8988T (cell line): ENCODE measurements around the gene MASP1.
"Not testable (repeated sequence)": the region's sequence is repeated elsewhere in the genome, so short reads cannot be mapped to it uniquely, and the experiment has no call there.

Experiments used
- DNase-seq: peaks from one replicate; pipeline ENCODE4 v3.0.0; 2011

The MASP1 gene

DNA sequence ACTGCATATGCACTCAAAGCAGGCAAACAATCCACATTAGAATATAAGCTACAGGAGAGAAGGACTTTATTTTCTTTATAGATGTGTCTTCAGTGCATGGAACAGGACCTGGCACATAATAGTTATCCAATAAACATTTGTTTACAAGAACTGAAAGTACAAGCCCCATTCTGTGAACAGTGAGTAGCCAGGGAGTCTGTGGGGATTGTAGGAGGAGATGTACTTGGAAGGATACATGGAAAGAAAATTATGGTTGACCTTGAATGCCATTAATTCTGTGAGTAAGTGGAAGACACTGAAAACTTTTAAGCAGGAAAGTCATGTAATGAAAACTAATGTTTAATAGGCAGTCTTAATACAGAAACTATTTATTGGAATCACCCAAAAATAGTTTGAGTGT, 28.3 kb downstream of the MASP1 start:
- no peak for DNase-seq

DNA sequence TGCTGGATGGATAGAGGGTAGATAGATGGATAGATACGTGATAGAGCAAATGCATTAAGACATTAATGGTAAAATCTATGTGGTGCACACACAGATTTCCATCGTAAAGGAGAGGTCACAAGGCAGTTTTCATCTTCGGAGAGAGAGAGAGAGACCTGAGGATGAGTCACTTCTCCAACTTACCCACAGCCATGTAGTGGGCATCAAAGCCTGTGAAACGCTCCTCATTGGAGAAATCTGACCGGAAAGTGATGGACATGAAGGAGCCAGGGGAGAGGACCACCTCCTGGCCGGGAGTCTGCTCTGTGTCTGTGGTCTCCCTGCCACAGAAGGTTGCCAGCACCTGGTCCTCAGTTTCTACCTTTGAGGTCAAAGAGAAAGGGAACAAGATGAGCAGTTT, 29.2 kb downstream of the MASP1 start:
- DNase-seq, result no peak

DNA sequence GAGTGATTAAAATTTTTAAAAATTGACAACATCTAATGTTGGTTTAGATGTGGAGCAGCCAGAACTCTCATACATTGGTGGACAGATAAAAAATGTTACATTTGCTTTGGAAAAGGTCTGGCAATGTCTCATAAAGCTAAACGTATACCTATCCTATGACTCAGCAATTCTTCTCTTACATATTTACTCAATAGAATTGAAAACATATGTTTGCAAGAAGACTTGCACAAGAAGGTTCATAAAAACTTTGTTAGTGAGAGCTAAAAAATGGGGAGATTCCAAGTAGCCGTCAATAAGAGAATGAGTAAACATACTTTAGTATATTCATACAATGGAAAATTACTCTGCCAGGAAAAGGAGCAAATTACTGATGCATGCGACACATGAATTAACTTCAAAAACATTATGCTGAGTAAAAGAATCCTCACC, 30.0 kb downstream of the MASP1 start:
- DNase-seq, result no peak

DNA sequence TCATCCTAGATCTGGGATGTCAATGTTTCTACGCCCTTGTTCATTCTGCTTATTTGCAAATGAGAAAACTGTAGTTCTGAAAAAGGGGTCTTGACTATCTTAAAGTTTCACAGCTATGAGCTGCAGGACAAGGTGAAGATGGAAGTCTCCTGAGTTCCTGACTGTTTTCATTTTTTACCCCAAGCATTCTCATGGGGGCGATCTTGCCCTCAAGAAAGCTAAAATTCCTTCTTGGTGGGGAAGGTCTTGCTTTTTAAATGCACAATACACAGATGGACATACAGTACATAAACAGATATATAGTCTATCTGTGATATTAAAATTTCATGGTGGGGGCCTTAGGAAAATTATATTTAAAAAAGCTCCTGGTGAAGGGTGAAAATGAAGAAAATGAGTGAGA, 32.4 kb downstream of the MASP1 start:
- no peak for DNase-seq

DNA sequence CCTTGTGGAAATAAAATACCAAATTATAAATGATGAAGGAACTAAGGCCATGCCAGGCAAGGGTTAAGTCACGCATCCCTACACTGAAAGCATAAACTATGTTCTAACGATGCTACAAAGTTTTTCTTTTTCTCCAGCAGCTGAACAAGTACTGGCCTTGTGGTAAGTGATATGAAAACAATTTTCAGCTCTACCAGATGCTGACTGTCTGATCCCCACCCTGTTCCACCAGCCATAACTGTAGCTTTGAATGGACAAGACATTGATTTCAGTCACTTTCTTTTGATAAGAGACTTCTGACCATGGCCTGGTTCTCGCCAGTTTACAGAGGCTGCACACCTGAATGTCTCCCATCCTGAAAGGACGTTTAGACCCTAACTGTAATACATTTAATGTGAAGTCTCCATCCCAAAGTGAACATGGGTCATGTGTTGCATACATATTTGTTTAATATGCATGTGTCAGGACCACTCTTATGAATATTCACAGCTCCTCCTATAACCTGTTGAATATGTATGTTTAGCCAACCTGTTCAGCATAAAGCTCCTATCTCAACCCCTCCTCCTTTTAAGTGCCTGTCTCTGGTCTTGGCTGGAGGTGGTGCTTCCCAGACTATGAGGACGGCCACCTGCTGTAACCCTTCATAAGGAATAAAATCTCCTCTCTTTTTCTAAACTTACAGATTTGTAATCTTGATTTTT, 33.4 kb downstream of the MASP1 start:
- no peak for DNase-seq

DNA sequence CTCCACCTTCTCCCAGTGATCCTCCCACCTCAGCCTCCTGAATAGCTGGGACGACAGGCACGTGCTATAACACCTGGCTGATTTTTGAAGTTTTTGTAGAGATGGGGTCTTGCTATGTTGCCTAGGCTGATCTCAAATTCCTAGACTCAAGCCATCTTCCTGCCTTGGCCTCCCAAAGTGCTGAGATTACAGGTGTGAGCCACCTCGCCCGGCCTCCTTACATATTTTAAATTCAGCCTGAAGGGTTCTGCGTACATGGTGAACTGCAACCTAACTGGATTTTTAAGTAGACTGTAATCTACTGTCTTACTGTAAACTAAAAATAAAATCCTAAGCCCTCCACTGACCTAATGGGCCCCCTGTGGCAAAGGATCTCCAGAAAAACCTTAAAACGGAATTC, 34.1 kb downstream of the MASP1 start:
- DNase-seq, result no peak

DNA sequence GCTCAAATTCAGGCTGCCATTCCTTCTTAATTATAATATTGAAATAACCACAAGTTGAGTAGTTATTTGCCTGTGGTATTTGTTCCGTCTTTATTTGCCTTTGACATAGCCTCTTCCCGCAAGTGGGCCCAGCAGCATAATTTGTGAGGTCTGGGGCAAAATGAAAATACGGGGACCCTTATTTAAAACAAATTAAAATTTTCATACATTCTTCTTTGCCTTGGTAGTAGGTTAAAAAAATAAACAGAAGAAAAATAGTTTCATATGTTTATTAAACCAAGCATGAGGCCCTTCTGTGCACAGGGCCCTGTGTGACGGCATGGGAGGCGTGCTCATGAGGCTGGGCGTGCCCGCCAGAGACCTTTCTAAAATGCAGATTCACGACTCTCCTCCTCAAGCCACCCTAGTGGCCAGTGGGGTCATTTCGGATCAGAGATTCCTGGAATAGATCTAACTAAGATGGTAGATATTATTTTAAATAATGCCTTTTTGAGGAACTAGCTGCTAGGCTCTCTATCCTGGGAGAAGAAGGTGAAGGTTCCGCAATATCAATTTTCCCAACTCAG, 35.4 kb downstream of the MASP1 start:
- no peak for DNase-seq

DNA sequence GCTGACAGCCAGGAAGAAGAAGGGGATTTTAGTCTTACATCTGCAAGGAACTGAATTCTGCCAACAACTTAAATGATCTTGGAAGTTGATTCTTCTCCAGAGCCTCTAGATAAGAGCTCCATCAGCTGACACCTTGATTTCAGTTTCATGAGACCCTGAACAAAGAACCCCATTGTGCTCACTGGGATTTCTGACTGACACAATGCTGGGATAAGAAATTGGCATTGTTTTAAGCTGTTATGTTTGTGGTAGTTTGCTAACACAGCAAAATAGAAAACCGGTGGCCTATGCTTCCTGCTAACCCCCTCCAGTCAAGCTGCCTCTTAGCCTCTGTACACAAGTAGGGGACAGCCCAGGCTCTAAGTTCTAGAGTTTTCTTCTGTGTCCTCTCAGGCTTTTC, 36.2 kb downstream of the MASP1 start:
- no peak for DNase-seq

DNA sequence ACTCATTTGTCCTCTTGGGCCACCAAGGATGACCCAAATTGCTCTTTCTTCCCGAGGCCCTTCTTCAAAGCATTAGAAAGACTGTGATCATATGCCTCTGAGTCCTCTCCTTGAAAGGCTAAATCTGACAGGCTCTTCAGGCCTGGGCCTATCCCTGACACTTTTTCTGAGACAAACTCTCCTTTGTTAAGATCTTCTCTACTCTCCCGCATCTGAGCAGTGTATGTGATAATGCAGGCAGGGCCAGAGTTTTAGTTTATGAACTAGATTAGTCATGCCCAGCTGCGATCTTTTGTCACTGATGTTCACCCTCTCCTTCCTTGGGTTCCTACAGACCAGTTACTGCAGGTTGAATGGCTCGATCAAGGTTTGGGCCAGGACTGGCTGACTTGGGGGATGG, 39.2 kb downstream of the MASP1 start:
- DNase-seq, result no peak

DNA sequence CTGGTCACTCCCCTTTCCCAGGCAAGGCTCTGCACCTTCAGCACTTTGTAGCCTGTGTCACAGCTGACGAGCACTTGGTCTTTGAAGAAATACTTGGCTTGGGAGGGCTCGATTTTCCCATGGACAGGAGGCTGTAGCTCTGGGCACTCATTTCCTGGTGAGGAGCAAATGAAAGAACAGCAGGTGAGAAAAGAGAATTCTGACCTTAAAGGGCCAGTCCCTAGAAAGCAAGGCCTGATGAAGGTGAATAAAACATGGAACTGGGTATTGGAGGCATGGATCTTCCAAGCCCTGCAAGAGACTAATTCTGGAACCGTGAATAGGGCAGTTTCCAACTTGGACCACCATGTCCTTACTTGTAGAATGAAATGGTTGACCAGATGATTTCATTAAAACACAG, 39.9 kb downstream of the MASP1 start:
- no peak for DNase-seq

DNA sequence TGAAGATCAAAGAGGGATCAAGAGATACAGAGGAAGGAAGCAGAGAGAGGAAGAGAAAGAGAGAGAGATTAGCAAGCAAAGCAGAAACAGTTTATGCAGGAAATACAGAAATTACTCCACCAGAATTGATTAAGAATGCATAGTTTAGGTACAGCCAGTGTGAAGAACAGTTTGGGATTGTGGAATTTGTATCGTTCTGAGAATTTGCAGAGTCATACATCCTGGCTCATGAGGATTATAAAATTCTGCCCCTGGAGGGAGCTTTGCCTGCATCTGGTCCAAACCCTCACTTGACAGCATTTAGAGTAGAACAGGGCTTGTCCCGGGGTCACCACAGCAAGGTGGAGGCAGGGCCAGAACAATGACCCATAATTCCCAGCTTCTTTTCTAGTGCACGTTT, 44.1 kb downstream of the MASP1 start:
- DNase-seq, result no peak

DNA sequence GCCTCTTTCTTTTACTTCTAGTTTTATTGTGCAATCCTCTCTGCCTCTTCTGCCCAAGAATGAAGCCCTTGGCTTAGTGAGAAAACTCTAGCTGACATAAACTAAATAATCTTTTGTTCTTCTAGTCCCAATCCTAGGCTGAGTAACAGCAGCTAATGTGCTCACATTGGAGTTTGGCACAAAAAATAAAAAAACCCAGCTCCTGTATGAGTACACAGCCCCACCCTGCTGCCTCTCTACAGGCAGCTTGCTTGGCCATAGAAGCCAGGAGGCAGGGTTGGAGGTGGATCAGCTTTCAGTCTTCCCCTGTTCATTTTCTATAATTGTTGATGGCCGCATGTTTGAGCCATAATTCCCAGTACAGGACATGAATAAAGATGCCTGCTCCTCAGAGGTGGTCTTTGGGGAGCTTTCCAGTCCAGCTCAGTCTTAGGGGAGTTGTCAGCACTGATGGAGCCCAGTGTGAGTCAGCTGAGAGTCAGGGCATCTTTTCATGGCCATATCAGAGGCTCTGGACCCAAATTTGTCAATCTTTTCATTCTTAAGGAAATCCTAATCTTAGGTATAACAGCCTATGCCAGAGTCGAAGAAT, 47.5 kb downstream of the MASP1 start:
- no peak for DNase-seq

DNA sequence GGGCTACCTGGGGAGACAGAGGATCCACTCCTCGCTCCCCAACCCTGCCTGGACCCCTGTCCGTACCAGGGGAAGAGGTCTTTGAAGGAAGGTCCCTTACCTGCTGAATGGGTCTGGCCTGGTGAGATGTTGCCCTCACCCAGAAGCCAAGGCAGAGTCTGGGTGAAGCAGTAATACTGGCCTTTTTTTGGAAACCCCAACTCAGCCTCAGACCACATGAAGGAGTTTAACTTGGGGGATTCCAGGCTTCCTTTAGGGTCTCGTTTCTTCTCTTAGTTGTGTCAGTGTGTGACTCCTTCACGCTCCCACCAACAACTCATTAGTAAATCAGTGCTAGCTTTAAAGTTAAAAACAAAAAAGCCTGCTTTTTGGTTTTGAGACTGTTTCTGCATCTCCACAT, 48.6 kb downstream of the MASP1 start:
- DNase-seq, result no peak

DNA sequence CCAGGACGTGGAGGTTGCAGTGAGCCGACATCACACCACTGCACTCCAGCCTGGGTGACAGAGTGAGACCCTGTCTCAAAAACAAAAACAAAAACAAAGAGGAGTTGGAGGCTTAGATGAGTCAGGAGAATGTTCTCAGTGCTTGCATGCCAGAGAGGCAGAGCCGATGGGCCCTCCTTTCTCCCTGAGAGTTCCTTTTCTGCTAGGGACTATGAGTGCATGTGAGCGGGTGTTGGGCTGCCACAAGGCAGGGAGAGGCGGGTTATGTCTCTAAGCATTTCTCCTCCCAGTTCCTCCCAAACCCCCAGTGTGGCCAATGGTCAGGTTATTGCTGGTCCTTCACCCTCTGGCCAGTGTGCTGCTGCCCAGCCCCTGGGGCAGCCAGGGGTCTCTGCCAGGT, 49.1 kb downstream of the MASP1 start:
- DNase-seq, result no peak

DNA sequence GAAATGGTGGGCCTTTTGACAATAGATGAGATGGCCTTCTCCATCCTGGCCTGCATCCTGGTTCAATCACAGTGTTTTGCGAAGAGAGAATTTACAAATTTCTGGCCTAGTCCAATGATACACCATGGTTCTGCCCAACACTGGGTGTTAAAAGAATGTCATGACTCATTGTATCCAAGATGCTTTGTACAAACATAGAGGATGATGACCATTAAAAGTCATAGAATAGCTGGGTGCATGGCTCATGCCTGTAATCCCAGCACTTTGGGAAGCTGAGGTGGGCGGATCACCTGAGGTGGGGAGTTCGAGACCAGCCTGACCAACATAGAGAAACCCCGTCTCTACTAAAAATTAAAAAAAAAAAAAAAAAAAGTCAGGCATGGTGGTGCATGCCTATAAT, 52.7 kb downstream of the MASP1 start:
- DNase-seq, result not testable (repeated sequence)

DNA sequence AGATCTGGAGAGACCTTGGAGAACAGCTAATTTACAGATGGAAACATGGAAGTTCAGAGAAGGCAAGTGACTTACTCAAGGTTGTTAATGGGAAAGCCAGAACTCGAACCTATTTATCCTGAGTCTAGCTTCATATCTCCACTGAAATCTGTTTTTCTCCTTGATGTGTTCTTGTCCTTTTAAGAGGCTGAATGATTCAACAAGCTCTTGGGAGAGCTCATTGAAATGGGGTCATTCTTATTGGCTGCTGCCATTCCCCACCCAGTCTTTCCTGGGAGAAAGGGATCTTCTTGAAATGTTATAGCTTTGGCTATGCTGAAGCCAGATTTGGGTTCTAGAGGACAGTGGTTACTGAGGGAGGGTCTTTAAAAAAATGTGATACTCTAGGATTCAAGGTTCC, 53.3 kb downstream of the MASP1 start:
- DNase-seq, result no peak

DNA sequence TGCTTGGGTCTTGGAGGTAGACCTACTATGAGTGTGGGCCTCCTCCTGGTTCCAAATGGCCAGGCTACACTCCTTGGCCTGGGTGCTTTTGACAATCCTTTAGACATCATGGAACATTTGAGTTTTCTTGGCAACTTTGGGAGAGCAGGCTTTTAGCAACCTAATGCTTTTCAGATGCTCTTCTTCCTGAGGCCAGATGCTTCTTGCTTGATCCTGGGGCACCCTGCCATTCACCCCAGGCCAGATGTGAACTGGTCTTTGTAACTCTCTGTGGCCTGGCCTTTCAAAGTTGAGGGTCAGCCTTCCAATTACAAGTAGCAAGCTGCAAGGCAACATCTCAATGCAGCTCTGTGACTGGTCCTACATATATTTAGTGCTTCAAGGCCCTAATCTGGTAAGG, 53.8 kb downstream of the MASP1 start:
- no peak for DNase-seq

DNA sequence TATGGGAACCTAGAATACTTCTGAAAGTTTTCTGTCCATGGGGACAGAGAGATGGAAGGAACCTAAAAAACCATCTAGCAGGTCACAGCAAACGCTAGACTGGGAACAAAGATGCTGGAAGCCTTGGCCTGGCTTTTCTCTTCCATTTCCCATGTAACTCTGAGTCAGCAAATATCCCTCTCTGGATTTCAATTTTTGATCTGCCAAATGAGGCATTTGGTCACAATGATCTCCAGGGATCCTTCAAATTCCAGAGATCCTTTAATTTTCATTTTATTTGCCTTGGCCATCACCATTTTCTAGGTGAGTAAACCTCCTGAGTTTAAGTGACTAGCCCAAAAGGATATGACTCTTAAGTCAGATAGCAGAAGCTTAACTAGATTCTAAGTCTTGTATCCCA, 54.6 kb downstream of the MASP1 start:
- no peak for DNase-seq

DNA sequence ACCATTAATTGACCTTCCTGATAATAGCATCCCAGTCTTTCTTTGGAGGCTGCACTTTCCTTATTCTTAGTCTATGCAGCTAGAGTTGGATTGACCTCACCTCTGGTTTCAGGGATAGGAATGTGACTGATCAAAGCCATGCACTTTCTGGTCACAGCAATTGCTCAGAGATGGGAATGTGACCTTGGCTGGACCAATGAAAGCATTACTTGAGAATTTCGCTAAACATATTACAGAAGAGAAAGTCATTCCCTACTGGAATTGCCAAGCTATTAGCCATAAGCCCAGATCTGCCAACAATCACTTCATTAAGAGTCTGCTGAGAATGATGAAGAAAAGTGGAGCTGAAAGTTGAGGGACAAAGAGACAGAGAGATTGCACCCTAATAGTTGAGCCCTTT, 61.5 kb downstream of the MASP1 start:
- no peak for DNase-seq

DNA sequence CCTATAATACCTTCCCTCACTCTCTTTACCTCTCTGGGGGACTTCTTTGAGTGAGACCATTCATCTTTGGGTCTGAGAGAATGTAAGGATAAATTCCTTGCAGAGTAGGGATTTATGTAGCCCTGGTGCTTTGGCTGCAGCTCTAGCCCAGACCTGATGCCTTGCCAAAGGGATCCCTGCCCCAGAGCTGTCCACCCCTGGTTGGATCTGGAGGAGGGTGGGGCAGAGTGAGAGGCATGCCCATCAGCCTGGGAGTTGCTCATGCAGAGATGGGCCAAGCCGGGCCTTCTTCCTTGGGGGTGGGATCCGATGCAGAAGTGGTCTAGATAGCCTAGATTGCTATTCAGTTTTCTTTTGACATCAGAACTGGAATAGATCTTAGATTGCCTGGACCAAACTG, 62.8 kb downstream of the MASP1 start:
- no peak for DNase-seq

DNA sequence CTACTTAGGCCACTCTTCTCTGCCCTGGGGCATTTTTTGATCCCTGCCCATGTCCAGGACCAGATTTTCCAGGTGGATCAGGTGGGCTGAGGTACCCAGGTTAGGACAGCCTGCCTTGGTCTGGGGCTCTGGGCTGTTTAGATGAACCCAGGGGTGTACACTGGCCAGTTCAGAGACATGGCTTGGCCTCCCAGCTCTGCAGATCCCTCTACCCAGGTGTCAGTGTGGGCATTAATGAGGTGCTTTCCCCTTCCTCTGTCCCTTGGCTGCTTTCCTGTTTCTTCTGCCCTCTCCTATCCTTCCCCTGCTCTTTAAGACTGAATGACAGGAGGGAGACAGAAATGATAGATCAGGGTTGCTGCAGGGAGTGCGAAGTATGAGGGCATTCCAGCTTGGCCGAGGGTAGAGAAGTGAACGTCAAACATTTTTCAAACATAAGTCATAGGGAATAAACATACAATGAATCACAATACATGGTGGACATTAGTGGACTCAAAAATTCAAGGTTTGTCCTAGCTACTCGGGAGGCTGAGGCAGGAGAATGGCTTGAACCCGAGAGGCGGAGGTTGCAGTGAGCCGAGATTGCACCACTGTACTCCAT, 63.8 kb downstream of the MASP1 start:
- DNase-seq, result peak; percentile 71

DNA sequence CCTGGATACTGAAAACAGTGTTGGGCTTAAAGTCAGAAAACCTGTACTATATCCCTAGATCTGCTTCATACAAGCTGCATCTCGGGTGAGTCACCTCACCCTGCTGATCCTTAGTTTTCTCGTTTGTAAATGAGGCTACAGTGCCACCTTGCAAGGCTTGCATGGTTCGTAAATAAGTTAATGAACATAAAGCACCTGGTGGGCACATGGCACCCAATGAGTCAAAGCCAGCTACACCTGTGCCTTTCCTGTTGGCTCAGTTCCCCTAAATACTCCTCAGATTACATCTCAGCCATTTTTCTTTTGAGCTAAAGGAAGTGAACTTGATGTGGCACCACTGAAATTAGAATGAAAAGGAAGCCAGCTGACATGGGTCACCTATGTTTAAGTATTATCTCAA, 67.7 kb downstream of the MASP1 start:
- no peak for DNase-seq

DNA sequence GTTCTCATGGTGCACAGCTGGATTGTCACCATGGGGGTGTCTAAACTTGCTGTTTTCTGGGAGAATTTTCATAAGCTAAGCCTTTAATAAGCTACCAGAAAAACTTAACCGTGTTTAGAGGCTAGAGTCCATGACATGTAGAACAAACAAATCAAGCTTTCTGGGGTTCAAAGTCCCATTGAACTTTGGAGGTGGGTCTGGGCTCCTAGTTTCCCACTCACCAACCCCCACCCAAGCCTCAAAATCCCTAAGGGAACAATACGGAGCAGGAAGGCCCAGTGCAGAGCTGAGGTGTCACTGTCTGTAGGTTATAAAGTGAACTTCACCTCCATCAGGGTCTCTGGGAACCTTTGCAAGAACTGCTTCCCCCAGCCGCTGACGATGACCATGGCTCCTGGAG, 68.7 kb downstream of the MASP1 start:
- no peak for DNase-seq

DNA sequence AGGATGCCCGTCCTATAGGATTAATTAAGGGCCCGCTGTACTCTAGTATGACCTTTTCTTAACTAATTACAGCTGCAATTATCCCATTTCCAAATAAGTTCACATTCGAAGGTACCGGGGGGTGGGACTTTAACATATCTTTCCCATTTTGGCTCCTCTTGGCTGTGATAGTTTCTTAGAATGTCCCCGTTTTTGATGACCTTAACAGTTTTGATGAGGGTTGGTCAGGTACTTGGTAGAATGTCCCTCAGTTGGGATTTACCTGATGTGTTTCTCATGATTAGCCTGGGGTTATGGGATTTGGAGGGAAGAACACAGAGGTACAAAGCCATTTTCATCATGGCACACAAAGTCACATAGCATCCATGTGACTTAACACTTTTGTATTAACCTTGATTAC, 76.1 kb downstream of the MASP1 start:
- DNase-seq, result no peak

DNA sequence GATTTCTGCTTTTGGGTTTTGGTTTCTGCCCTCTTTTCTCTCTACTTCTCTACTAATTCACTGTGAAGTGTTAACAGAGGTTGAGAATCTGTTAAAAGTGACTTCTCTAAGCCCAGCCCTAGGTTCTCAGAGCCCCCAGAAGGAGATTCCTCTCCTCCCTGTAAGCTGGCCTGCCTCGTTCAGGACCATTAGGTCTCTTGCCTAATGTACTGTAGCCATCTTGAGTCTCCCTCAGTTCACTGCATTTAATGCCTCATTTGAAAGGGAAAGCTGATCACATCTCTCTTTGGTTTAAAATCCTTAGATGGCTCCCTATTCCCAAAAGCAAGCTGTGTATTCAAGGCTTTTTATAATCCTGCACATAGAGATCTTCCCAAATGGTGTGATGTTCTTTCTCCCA, 77.9 kb downstream of the MASP1 start:
- DNase-seq, result no peak
